Right ventricle myocardium superior (tissue), 1 donor: ENCODE results near the gene ATP2B2. TPM values are rescaled to one million over a fixed set of nuclear protein-coding genes. Genes with fewer than 3 reads are reported as not detected.

ENCODE experiments used
- ATAC-seq: fragments of 200-7000 bp; cut with Tn5 transposase; one replicate; pipeline ENCODE4 v1.9.1; 2020; ENCODE audit warnings: mild to moderate bottlenecking; ENCODE audit not compliant: poor library complexity
- DNase-seq: peaks from one replicate; pipeline ENCODE4 v3.0.0-alpha.2; 2020
- intact Hi-C: fragments of 100-400 bp; cut with DNase I; formaldehyde crosslinking; loops from one replicate; pipeline ENCODE4 v1.11.2; 2022
- total RNA-seq: library from RNA; stranded (reverse); fragmentation: NEBNext Ultra II Directional; extraction: Animal tissue kit (Norgen Biotek cat#: 25700); gene quantifications from one replicate; pipeline ENCODE4 v1.2.1, GENCODE V29; 2021
- donor health status: DM: no; HTN: yes; CAD: no; lungs with severe emphysema.

Gene ATP2B2
- total RNA-seq, 1 donor from 2014 or later: not detected

GRCh38 chr3:10502185-10502880, 3.1 kb downstream of the ATP2B2 start:
- ATAC-seq (no peak), DNase-seq (peak; percentile 8)
- intact Hi-C loops: no loop called here

GRCh38 chr3:10501664-10502052, 3.7 kb downstream of the ATP2B2 start:
- peak; percentile 10 for DNase-seq
- intact Hi-C loops: no loop called here
- ATAC-seq: no peak

- intact Hi-C loops: no loop called here
- DNase-seq: peak; percentile 33
- ATAC-seq: no peak
Observed at GRCh38 chr3:10500717-10501663, 4.4 kb downstream of the ATP2B2 start.

- intact Hi-C loops: no loop called here
- ATAC-seq (no peak), DNase-seq (peak; percentile 16)
Observed at GRCh38 chr3:10498271-10498670, 7.1 kb downstream of the ATP2B2 start.

- ATAC-seq (no peak), DNase-seq (no peak)
- intact Hi-C loops: no loop called here
Observed at GRCh38 chr3:10497439-10497838, 7.9 kb downstream of the ATP2B2 start.

GRCh38 chr3:10496121-10496863, 9.1 kb downstream of the ATP2B2 start:
- DNase-seq (peak; percentile 16), ATAC-seq (no peak)
- intact Hi-C loops: no loop called here

- ATAC-seq: no peak
- intact Hi-C loops: no loop called here
- DNase-seq: peak; percentile 9
Observed at GRCh38 chr3:10495614-10496013, 9.8 kb downstream of the ATP2B2 start.

- ATAC-seq (peak; percentile 73), DNase-seq (peak; percentile 44)
- intact Hi-C loops: no loop called here
Observed at GRCh38 chr3:10495003-10495402, 10.4 kb downstream of the ATP2B2 start.

- intact Hi-C loops: no loop called here
- ATAC-seq (no peak), DNase-seq (peak; percentile 3)
Observed at GRCh38 chr3:10494180-10494579, 11.2 kb downstream of the ATP2B2 start.

- ATAC-seq: no peak
- DNase-seq: no peak
- intact Hi-C loops: no loop called here
Observed at GRCh38 chr3:10493202-10493589, 12.2 kb downstream of the ATP2B2 start.

- peak; percentile 0 for DNase-seq
- no peak for ATAC-seq
- intact Hi-C loops: no loop called here
Observed at GRCh38 chr3:10492364-10493201, 12.8 kb downstream of the ATP2B2 start.

GRCh38 chr3:10489746-10490483, 15.5 kb downstream of the ATP2B2 start:
- ATAC-seq: no peak
- intact Hi-C loops: no loop called here
- no peak for DNase-seq

GRCh38 chr3:10487988-10488633, 17.3 kb downstream of the ATP2B2 start:
- DNase-seq (no peak), ATAC-seq (no peak)
- intact Hi-C loops: no loop called here

- DNase-seq: peak; percentile 33
- ATAC-seq: no peak
- intact Hi-C loops: no loop called here
Observed at GRCh38 chr3:10485806-10486205, 19.6 kb downstream of the ATP2B2 start.

GRCh38 chr3:10485380-10485779, 20.0 kb downstream of the ATP2B2 start:
- ATAC-seq (no peak), DNase-seq (peak; percentile 23)
- intact Hi-C loops: no loop called here

- ATAC-seq (no peak), DNase-seq (peak; percentile 1)
- intact Hi-C loops: no loop called here
Observed at GRCh38 chr3:10484709-10485108, 20.7 kb downstream of the ATP2B2 start.

- intact Hi-C loops: no loop called here
- ATAC-seq (no peak), DNase-seq (peak; percentile 13)
Observed at GRCh38 chr3:10483686-10484345, 21.6 kb downstream of the ATP2B2 start.
